NK-92 (cell line): ENCODE data around the gene PCDHB16.
"Not testable (repeated sequence)": the region's sequence is repeated elsewhere in the genome, so short reads cannot be mapped to it uniquely, and the experiment has no call there.

Experiments
- DNase-seq: peaks from one replicate; lab custom pipeline; 2025; ENCODE audit not compliant: unreplicated experiment; lab: John Stamatoyannopoulos, UW

Gene PCDHB16

DNA sequence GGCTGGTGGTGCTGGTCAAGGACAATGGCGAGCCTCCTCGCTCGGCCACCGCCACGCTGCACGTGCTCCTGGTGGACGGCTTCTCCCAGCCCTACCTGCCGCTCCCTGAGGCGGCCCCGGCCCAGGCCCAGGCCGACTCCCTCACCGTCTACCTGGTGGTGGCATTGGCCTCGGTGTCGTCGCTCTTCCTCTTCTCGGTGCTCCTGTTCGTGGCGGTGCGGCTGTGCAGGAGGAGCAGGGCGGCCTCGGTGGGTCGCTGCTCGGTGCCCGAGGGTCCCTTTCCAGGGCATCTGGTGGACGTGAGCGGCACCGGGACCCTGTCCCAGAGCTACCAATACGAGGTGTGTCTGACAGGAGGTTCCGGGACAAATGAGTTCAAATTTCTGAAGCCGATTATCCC, 43.2 kb downstream of the PCDHB16 start:
- not testable (repeated sequence) for DNase-seq

DNA sequence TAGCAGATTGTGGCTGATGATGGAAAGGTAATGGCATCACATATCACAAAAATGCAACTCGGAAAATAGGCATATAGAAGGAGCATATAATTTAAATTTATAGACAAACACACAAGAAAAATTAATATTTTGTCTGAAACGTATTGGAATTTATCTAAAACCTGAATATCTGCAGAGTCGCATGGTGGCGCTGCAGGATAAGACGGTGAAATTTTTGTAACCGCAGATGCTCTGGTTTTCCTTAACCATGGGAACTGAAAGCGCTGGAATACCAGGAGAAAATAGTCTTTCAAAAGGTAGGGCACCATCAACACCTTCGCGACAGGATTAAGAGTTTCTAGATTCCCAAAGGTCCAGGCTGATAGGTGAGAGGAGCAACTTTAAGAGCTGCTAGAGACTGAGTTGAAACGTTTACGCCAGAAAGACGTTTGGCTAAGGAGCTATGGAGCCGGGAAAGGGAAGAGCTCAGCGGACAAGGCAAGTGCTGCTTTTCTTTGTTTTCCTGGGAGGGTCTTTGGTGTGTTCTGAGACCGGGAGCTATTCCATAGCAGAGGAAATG, 52.0 kb downstream of the PCDHB16 start:
- no peak for DNase-seq
